Measurements from ENCODE around the gene ASXL1.
"Not testable (repeated sequence)": the region's sequence is repeated elsewhere in the genome, so short reads cannot be mapped to it uniquely, and the experiment has no call there.

Gene ASXL1

GRCh38 chr20:32357869-32358631 is at the start of gene ASXL1:
Gene ASXL1 (plus strand): TSS chr20:32358331. CDS start chr20:32358776, 445 bp downstream.
- DNase-seq, result peak; percentile 98

DNA sequence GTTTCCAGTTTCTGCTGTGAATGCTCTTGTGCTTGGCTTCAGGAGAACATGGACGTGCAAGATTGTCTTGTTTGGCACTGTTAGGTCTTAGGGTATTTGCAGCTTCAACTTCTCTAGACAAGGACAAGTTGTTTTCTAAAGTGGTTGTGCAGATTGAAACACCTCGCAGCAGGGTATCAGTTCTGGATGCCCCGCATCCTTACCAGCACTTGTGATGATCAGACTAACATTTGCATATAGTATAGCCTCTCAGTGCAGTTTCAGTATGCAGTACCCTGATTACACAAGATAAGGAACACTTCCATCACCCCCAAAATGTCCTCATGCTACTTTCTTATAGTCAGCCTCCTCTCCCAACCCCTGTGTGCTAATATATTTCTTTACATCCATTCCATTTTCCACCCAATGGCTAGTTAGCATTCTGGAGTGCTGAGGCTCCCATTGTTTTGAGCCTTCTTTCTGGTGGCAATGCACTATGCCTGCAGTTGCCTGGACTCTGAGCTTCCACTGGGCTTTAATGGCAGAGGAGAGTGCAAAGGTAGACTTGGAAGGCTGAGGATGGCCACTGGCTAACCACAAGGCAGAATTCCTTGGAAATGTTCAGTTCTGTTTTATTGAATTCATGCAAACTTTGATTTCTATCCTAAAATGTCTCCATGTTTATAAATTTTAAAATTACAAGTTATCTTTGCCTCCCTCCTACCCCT is 45.3 kb upstream of the ASXL1 start:
- no peak for DNase-seq

DNA sequence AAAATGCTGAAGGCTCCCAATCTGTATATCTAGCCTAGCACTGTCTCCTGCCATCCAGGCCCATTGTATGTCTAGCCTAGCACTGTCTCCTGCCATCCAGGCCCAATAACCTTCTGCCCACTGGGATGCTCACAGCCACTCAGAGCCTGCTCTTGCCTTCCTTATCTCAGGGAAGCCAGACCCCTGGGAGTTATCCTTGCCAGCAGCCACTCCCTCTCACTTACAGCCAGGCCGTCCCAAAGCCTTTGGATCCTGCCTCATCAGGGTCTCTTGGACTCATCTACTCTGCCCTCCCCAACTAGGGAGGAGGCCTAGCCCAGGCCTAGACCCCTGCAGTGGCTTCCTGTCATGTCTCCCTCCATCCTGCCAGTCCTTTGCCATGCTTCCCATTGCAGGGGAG is 43.4 kb upstream of the ASXL1 start:
- no peak for DNase-seq

- DNase-seq, result no peak
Observed at GRCh38 chr20:32315399-32315798, 42.7 kb upstream of the ASXL1 start.

- no peak for DNase-seq
Observed at GRCh38 chr20:32315891-32316290, 42.2 kb upstream of the ASXL1 start.

DNA sequence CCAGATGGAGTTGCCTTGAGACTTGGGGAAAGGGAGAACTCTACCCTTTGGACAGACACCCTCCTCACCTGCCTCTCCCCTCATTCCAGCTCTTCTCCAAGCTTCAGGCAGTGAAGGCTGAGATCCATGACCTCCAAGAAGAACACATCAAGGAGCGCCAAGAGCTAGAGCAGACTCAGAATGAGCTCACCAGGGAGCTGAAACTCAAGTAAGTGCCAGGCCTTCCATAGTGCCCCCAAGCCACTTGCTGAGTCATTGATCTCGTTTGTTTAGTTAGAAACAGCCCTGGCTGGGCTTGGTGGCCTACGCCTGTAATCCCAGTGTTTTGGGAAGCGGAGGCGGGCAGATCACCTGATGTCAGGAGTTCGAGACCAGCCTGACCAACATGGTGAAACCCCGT is 41.5 kb upstream of the ASXL1 start:
- DNase-seq, result no peak

- DNase-seq, result no peak
Observed at GRCh38 chr20:32319100-32319499, 39.0 kb upstream of the ASXL1 start.

DNA sequence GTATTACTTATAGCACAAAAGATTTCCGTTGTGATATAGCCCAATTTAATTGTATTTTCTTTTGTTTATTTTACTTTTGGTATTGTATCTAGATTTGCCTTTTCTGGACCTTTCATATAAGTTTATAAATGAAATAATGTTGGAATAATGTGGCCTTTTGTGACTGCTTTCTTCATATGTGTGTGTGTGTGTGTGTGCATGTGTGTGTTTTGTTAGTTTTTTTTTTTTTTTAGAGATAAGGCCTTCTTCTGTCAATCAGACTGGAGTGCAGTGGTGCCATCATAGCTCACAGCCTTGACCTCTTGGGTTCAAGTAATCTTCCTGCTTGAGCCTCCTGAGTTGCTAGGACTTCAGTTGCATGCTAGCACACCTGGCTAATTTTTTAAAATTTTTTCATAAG is 37.8 kb upstream of the ASXL1 start:
- DNase-seq, result no peak

DNA sequence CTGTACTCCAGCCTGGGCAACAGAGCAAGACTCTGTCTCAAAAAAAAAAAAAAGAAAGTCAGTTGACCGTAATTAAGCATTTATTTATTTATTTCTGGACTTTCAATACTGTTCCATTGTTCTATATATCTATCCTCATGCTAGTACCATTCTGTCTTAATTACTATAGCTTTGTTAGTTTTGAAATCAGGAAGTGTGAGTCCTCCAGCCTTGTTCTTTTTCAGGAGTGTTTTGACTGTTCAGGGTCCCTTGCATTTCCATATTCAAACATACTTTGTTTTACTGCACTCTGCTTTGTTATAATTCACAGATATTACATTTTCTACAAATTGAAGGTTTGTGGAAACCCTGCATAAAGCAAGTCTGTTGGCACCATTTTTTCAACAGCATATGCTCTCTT is 36.7 kb upstream of the ASXL1 start:
- no peak for DNase-seq

GRCh38 chr20:32322260-32322659 is 35.9 kb upstream of the ASXL1 start:
- DNase-seq, result not testable (repeated sequence)

GRCh38 chr20:32323761-32324160 is 34.4 kb upstream of the ASXL1 start:
- DNase-seq, result not testable (repeated sequence)

- no peak for DNase-seq
Observed at GRCh38 chr20:32325706-32326503, 32.2 kb upstream of the ASXL1 start.

- no peak for DNase-seq
Observed at GRCh38 chr20:32326504-32326845, 31.7 kb upstream of the ASXL1 start.

DNA sequence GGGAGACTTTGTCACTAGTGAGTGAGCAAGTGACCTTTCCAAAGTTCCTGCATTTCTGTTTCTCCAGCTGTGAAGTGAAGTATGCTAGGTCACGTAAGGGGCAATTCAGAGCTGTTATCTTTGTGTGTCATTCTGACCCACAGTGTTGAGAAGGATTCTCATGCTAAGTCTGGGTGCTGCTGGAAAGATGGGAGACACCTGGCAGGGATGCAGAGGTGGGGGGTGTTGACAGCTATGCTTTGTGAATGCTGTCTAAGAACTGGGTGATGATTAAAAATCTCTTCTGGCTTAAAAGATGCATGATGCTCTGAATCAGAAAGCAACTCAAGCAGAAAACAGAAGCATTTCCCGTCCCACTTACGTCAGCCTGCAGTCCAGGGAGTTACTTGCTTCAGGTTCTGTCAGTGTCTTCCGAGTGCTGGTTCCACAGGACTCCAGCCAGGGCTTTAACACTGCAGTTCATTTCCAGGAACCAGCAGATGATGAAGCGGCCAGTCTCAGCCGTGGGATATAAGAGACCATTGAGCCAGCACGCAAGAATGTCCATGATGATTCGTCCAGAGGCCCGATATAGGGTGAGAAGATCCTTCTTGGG is 30.9 kb upstream of the ASXL1 start:
- no peak for DNase-seq

DNA sequence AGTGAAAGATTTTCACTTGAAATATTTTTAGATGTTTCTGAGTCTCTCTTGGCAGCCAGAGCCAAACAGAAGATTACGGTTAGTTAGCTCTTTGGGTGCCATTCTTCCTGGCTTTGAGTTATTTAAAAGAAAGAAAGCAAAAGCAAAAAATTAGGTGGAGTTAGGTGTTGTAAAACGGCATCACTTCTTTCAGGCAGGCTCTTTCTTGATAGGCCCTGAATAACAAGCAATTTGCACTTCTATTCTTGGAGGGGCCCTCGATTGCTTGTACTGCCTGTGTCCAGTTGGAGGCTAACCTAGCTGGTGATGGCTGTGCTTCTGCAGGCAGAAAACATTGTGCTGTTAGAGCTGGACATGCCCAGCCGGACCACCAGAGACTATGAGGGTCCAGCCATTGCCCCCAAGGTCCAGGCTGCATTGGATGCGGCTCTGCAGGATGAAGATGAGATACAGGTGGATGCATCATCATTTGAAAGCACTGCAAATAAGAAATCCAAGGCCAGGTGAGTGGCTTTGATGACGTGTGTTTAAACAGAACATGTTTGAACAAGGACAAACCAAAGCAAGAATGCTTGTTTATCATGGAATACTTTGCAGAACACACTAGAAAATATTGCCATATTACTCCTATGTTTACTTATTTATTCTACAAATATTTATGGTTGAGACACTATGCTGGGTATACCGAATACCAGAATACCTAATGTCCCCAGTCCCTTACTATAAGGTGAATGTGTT is 28.1 kb upstream of the ASXL1 start:
- no peak for DNase-seq

DNA sequence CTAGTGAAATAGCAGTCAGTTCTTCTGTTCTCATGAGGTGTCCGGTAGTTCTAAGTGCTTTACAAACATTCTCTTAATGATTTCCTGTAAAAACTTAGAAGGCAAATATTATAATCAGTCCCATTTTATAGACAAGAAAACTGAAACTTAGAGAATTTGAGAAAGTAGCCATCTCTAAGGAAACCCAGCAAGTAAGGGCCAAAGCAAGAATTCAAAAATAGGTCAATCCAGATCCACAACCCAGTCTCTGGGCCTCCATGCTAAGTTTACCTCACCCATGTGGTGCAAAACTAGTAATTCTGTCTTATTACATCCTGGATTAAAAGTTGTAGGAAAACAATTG is 27.6 kb upstream of the ASXL1 start:
- DNase-seq, result no peak

DNA sequence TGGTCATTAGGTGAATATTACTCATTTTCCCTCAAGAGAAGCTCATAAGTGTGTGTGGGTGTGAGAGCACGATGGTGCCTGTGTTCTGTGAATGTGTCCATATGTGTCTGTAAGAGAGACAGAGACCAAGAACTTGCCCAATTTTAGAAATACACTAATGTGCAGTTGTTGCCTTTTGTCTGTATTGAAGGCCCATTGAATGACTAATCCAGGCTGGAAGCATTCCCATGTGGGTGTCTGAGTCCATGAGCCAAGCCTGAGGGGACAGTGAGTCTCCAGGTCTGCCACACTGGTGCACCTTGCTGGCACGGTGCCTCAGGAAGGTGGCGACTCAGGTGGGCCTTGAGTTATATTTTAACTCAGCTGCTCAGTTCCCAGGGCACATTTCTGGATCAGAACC is 25.5 kb upstream of the ASXL1 start:
- DNase-seq, result no peak

DNA sequence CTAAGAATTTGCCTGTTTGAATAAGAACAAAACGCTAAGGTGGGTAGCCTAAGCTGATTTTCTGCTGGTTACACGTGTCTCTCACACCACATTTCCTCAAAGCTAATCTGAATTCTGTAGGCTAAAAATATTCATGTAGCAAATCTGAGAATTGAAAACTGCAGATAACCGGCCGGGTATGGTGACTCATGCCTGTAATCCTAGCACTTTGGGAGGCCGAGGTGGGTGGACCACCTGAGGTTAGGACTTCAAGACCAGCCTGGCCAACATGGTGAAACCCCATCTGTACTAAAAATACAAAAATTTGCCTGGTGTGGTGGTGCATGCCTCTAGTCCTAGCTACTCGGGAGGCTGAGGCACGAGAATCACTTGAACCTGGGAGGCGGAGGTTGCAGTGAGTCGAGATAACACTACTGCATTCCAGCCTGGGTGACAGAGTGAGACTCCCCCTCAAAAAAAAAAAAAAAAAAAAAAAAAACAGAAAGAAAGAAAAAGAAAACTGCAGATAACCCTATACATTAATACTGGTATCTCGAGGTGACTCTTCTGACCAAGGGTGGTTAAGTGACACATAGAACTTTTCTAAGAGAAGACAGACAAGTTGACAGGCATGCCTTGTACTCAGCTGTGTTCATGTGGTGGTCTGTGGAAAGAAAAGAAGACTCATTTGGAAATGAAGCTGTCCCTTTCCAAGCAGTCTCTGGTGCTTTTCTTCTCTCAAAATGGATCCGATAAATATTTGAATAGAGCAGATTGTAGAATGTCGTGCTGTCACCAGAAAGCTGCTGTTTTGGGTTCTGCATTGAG is 24.7 kb upstream of the ASXL1 start:
- DNase-seq, result no peak

GRCh38 chr20:32333988-32334885 is 23.9 kb upstream of the ASXL1 start:
- no peak for DNase-seq

DNA sequence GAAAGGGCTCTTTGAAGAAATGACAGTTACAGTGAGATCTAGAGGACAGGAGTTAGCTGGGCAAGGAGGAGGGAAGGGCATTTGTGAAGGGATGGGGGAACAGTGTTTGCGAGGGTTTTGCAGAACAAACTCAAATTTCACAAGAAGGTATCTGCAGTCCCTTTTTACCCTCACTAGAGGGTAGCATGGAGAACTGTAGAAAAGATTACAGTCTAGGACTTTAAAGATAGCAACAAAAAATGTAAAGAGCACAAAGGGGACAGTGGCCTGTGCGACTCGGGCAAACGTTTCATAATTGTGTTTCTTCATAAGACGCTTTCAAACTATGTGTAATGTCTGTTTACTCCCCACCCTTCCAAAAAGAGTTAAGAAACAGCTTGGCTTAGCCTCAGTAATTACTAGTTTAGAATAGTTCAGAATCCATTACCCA is 21.2 kb upstream of the ASXL1 start:
- DNase-seq, result no peak

All from COR-L47 (cell line).